GM18511 (cell line): ENCODE data around the gene MAPK6.

Experiments
- ATAC-seq: cut with Tn5 transposase; IDR thresholded peaks from one replicate; pipeline ENCODE4 v1.9.1; 2021; ENCODE audit warnings: mild to moderate bottlenecking, moderate library complexity; ENCODE audit not compliant: unreplicated experiment

MAPK6 gene

DNA sequence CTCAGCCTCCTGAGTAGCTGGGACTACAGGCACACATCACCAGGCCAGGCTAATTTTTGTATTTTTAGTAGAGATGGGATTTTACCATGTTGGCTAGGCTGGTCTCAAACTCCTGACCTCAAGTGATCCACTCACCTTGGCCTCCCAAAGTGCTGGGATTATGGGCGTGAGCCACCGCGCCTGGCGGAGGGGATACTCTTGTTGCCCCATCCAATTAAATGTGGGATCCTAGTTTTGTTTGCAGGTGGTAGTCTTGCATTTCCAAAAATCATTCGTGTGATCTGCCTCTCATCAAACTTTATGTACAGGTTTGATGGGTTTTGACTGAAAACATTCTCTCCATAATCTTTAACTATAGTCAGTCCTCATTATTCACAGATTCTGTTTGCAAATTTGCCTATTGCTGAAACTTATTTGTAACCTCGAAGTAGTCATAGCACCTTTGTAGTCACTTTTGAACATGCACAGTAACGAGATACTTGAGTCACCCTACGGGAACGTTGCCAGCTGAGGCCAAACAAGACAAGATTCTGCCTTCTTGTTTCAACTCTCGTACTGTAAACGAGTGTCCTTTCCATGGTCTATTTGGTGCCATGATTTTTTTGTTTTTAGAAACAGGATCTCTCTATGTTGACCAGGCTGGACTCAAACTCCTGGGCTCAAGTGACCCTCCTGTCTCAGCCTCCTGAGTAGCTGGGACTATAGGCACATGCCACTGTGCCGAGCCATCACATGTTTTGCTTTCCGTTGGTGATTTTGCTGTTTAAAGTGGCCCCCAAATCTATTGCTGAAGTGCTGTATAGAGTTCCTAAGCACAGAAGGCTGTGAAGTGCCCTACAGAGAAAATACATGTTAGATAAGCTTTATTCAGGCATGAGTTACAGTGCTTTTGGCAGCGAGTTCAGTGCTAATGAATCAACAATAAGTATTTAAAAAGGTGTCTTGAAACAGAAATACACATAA is 8.1 kb upstream of the MAPK6 start:
- ATAC-seq = no peak

DNA sequence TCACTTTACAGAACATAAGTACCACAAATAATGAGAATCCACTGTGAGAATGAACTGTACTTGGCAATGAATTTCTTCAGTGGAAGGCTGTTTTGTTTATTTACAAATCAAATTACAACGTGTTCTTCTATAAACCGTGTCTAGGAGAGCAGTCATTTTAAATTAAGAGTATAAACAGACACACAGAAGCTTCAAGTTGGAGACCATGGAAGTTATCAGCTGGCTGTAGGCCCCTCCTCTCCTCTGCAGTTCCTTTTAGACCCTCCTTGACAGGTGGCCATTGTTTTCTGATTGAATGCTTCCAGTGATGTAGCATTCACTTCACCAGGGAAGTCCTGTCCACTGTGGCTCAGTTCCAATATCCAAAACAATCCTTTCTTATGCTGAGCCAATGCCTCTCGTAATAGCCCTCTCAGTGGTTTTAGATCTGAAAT is 7.3 kb upstream of the MAPK6 start:
- no peak for ATAC-seq

GRCh38 chr15:52012210-52012609 is 6.8 kb upstream of the MAPK6 start:
- ATAC-seq = no peak

DNA sequence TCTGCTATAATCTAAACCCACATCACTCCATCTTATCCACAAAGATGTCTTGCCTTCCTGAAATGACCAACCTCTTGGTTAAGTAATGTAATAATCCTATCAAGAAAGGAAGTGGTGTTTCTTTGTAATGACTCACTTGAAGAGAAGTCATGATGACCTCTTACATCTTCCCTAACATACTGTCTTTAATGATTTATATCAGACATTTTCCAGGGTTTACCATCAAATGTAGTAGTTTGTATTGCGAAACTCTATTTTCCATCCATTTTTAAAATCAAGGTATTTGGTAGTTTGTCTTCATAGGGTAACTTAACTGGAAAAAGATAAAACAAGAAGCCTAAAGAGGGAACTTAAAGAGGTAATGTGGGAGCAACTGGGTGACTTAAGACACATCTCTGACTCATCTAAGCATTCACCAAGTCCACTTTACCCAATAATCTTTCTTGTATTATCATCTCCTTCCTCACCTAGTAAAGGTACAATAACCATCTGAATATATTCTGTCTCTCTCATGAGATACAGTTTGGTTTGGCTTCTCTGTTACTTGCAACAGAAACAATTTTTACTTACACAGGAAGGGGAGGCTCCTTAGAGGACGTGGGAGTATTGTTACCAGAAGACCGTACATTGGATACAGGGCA is 5.7 kb upstream of the MAPK6 start:
- peak; percentile 57 for ATAC-seq

GRCh38 chr15:52014616-52015015 is 4.4 kb upstream of the MAPK6 start:
- ATAC-seq = no peak

GRCh38 chr15:52016316-52016715 is 2.7 kb upstream of the MAPK6 start:
- no peak for ATAC-seq

GRCh38 chr15:52018244-52018643 is 775 bp upstream of the MAPK6 start:
- ATAC-seq = no peak

GRCh38 chr15:52019394-52020220 is 588 bp downstream of the MAPK6 start:
- peak; percentile 57 for ATAC-seq

GRCh38 chr15:52020221-52021085 is 1.4 kb downstream of the MAPK6 start:
- no peak for ATAC-seq

DNA sequence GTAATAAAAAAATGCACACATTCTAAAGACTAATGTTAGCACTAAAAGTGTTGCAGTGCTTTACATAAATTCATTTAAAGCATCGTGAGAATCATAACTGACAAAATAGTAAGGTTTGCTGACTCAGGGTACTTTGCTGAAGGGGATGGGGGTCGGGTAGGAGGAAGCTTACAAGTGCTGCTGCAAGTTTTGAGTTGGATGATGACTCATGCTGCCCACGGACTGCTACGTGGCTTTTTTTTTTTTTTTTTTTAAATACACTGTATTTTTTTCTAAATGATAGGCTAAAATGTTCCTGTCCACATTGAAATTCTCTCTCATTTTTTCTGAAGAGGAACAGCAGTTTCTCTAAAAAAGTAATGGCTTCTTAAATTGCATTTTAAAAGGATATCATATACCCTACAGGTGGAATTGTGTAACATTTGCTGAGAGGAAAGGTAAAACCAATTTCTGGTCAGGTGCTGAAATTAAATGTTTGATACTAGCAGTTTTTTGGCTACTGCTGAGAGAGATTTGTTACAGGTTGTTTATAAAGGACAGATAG is 2.2 kb downstream of the MAPK6 start:
- no peak for ATAC-seq

DNA sequence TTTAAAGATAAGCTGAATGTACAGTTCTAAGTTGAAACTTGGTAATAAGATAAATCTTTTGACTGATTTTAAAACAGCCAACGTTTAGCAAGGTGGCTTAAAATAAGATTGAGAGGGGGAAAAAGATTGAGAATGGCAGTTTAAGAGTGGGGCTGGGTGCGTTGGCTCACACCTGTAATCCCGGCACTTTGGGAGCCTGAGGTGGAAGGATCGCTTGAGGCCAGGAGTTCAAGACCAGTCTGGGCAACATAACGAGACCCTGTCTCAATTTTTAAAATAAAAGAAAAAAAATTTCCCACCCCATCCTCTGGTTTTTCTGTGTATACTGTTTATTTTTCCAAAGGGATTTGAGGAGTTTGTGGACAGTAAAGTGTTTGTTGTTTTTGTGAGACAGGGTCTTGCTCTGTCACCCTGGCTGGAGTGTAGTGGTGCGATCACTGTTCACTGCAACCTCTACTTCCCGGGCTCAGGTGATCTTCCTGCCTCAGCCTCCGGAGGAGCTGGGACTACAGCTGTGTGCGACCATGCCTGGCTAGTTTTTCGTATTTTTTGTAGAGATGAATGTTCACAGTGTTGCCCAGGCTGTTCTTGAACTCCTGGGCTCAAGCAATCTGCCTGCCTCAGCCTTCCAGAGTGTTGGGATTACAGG is 3.0 kb downstream of the MAPK6 start:
- ATAC-seq = no peak

- ATAC-seq = no peak
Measured at GRCh38 chr15:52023169-52023922, 4.3 kb downstream of the MAPK6 start.

DNA sequence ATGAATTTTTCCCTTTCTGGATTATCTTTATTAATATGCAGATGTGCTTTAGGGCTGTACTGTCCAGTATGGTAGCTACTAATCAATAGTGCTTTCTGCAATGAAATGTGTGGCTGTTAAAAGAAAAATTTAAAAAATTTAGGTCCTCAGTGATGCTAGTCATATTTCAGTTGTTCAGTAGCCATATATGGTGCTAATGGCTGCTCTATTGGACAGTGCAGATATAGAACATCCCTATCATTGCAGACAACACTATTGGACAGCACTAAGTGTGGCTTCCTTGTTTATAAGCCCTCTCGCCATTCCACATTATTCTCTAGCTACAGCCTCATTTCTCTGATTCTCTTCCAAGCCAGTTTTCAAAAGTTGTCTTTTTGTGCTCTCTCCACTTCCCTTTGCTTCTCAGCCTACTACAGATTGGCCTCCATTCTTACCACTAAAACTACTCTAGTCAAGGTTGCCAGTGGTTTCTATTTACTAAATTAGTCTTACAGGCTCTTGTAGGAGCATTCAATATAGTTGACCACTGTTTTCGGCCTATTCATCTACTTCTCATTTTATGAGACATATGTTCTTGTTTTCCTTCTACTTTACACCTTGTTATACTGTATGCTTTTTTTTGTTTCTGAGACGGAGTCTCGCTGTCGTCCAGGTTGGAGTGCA is 9.5 kb downstream of the MAPK6 start:
- ATAC-seq = no peak

- ATAC-seq = no peak
Measured at GRCh38 chr15:52030010-52030409, 11.0 kb downstream of the MAPK6 start.

- no peak for ATAC-seq
Measured at GRCh38 chr15:52031556-52031955, 12.5 kb downstream of the MAPK6 start.

DNA sequence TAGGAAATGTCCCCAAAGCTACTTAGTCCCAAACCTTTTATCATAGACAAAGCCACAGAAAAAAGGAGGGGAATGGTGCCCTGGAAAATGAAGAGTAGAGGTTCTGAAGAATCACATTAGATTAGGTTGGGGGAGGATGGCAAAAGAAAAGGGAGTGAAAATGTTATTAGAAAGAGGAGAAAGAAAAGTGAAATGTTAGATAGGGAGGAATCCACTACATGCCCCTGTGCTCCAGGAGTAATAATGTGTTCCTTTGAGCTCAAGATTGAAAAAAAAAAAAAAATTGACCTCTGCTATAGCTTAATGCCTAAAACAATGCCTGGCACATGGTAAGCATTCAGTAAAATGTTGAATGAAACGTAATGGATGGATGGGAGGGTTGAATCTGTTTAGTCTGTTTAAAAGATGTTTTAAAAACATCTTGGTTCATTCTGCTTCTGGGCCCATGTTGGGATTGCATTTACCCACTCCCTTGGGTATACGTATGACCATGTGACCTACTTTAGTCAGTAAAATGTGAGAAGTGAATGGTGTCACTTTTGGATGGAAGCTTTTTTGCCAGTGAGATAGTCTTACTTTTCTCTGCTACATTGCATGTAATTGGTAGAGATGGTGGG is 19.0 kb downstream of the MAPK6 start:
- no peak for ATAC-seq

- ATAC-seq = no peak
Measured at GRCh38 chr15:52039925-52040781, 21.1 kb downstream of the MAPK6 start.
